D341Med (cell line): Measurements from ENCODE around the gene OXT.
"Not testable (repeated sequence)": the region's sequence is repeated elsewhere in the genome, so short reads cannot be mapped to it uniquely, and the experiment has no call there.

Experiments used
- DNase-seq: peaks from one replicate; pipeline ENCODE4 v3.0.0; 2012; ENCODE audit warnings: low spot score

OXT gene

GRCh38 chr20:3047486-3048419 lies 23.7 kb upstream of the OXT start:
- no peak for DNase-seq

DNA sequence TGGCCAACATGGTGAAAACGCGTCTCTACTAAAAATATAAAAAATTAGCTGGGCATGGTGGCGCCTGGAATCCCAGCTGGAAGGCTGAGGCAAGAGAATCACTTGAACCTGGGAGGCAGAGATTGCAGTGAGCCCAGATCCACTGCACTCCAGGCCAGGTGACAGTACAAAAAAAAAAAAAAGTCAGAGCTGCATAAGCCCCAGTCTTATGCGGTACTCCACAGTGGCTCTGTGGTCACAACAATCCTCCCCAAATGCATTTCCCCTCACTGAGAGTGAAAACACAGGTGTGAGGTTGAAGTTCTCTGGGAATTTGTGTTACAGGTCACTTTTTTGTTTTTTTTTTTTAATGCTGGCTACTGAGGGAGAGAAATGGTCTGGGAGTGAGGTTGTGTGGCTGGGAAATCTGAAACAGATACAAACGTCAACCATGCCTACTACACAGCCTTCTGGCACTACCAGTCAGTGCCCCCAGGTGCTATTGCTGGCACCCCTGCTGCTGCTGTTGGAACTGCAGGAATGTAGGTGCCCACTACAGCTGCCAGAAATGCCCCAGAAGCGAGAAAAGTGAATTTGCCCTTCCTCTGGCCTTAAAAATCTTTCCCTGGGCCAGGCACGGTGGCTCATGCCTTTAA lies 19.9 kb upstream of the OXT start:
- peak; percentile 40 for DNase-seq

- peak; percentile 5 for DNase-seq
These were observed 11.9 kb upstream of the OXT start for GRCh38 chr20:3059489-3059888.

DNA sequence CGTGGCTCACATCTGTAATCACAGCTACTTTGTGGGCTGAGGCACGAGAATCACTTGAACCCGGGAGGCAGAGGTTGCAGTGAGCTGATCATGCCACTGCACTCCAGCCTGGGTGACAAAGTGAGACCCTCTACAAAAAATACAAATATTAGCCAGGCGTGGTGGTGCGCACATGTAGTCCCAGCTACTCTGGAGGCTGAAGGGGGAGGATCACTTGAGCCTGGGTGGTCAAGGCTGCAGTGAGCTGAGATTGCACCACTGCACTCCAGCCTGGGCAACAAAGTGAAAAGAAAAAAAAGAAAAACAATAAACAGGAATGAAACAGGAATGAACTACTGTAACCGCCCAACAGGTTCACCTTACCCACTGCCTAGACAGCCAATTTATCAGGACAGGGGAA lies 7.3 kb upstream of the OXT start:
- not testable (repeated sequence) for DNase-seq

DNA sequence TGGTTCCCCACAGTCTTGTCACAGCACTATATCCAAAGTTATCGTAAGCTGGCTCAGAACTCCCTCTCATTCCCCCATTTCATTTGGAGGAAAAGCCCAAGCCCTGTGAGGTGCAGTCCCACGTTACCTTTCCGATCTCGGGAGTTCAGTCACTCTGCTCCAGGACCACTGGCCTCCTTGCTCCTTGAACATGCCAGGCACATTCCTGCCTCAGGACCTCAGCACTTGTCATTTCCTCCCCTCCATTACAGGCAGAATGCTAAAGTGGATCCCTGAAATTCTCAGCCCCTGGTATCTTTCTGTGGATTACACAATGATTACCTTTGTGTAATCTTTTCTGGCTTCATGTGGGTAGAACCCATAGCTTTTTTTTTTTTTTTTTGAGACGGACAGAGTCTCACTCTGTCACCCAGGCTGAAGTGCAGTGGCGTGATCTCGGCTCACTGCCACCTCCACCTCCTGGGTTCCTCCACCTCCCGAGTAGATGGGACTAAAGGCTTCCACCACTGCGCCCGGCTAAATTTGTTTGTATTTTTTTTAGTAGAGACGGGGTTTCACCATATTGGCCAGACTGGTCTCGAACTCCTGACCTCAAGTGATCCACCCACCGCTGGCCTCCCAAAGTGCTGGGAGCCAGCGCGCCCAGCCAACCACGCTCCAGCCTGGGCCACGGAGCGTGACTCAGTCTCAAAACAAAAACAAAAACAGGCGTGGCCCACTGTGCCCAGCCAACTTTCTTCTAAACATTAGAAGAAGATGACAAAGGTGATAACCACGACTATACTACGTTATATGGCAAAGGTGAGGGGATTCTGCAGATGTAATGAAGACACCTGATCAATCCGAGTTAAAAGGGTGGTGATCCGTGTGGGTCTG lies 4.0 kb upstream of the OXT start:
- peak; percentile 4 for DNase-seq

DNA sequence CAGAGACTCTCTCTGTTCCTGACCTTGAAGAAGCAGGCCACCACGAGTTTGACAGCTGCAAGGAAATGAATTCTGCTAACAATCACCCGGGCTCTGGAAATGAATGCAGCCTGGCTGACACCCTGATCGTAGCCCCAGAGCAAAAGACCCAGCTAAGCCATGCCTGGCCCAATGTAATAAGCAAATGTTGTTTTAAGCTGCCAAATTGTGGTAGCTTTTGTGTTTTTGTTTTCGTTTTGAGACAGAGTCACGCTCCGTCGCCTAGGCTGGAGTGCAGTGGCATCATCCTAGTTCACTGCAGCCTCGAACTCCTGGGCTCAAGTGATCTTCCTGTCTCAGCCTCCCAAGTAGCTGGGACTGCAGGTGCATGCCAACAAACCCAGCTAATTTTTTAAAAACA lies 3.3 kb upstream of the OXT start:
- DNase-seq, result no peak

DNA sequence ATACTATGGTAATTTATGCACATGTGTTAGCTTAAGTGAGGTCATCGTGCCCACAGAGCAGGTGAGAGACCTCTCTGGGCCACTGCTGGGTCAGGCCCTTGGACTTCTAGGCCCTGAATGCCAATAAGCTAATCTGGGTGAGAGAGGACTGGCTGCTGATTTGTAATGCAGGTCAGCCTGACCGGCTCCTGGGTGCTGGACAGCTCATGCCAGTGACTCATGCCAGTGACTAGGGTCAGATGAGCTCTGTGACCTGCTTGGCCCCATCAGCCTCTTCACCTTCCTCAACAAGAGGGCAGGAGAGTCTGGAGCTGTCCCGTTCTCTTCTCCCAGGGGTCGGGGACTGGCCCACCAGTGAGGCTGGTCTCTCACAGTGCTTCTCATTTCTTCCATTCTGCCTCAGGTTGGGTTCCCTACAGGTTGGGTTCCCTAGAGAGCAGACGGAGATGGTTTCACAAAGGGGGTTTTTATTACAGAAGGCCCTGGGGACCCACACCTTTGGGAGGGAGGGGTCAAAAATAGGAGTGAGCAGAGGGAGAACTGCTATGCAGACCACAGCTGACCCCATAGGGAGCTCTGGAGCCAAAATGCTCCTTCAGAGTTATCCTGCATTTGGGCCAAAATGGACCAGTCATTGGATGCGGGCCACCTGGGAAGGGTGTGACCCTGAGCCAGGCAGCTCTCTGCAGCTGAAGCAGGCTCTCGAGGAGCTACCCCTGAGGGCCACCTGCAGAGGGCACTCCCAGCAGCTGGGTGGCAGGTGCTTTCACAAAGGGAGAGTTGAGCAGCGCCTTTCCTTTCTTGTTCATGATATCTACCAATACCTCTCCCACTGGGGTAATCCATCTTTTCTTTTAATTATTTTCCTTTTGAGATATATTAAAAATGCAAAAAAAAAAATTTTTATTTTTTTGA lies 2.2 kb upstream of the OXT start:
- peak; percentile 52 for DNase-seq

DNA sequence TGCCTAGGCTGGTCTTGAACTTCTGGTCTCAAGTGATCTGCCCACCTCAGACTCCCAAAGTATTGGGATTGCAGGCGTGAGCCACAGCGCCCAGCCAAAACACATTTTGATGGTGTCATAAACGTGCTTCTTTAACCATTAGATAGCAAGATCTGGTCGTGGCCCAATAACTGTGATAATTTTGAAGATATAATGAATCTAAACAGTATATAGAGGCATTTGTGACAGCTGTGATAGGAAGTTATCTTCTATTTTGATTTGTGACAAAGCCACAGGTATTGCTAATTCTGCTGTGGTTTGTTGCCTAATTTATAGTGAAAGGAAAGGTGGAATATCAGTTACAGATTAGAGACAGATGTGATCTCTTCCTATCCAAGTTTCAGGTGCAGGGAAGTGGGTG lies 695 bp upstream of the OXT start:
- DNase-seq, result no peak

DNA sequence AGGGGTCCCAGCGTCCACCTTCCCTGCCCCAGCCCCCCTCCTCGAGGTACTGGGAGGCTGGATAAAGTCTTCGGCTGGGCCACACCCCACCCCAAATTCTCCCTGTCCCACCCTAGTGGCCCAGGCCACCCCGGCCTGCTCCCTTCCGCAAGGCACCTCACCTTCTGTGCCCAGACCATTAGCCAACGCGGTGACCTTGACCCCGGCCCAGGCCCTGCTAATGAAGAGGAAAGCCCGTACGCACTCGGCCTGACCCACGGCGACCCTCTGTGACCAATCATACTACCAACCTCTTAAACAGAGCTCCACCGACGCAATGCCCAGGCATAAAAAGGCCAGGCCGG lies 182 bp upstream of the OXT start:
- DNase-seq, result no peak

- DNase-seq, result no peak
These were observed 1.3 kb downstream of the OXT start for GRCh38 chr20:3072530-3073250.

- not testable (repeated sequence) for DNase-seq
These were observed 1.8 kb downstream of the OXT start for GRCh38 chr20:3073251-3073643.

- no peak for DNase-seq
These were observed 3.4 kb downstream of the OXT start for GRCh38 chr20:3074812-3075211.

DNA sequence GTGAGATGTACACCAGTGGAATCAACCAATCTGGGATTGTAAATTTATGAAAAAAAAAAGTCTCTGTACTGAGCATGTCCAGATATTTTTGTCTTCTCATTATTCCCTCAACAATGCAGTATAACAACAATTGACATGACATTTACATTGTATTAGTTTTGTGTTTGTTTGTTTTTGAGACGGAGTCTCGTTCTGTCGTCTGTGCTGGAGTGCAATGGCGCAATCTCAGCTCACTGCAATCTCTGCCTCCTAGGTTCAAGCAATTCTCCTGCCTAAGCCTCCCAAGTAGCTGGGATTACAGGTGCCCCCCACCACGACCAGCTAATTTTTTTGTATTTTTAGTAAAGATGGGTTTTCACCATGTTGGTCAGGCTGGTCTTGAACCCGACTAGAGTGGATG lies 3.9 kb downstream of the OXT start:
- DNase-seq, result not testable (repeated sequence)

DNA sequence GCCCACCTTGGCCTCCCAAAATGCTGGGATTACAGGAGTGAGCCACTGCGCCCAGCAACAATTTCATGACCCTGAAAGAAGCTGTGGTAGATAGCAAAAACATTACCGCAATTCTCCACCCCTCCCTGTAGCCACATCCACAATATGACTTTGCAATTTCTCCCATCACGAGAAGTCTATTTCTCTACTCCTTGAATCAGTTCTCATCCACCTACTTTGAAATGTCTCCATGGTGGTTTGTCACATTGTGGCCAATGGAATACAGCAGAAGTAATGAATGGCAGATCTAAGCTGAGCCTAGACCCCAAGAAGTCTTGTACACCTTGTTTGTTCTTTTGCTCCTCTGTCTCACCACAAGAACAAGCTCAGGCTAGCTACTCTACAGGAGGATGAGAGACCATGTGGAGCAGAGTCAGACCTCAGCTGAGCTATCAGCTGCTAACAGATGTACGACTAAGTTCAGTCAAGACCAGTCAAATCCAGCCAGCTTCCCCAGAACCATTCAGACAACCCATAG lies 6.3 kb downstream of the OXT start:
- no peak for DNase-seq

DNA sequence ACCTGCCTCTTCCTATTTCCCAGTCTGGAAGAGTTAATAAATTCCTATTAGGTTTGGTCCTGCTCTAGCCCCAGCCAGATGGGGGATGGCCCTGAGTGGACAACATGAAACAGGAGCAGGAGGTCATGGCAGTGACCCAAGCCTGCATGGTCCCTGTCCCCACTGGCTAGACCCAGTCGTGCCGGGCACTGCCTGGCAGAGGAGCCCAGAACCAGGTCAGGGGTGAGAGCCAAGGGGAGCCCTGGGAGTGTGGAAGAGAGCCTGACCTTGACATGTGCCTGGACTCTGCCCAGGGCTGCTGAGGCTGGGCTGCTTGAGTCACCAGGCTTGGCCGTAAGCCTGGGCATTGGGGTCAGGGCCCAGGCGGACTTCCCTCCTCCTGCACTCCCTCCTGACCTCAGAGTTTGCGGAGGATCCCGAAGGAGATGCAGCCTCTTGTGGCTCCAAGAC lies 9.5 kb downstream of the OXT start:
- peak; percentile 34 for DNase-seq

DNA sequence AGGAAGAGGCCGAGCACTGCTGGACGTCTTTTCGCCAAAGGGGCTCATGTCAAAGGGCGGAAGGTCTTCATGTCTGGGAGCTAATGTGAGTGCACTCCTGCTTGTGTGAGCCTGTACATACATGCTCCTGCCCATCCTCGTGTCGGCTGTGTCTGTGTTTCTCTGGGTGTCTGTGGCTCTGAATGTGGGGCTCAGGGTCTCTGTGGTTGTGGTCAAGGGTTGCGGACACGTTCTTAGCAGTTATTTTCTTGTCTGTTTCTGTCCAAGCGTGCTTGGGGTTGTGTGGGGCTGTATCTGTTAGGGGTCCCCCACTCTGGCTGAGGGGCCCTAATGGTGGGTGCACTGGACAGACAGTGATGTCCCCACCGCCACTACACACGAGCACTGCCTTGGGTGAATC lies 10.2 kb downstream of the OXT start:
- peak; percentile 32 for DNase-seq

DNA sequence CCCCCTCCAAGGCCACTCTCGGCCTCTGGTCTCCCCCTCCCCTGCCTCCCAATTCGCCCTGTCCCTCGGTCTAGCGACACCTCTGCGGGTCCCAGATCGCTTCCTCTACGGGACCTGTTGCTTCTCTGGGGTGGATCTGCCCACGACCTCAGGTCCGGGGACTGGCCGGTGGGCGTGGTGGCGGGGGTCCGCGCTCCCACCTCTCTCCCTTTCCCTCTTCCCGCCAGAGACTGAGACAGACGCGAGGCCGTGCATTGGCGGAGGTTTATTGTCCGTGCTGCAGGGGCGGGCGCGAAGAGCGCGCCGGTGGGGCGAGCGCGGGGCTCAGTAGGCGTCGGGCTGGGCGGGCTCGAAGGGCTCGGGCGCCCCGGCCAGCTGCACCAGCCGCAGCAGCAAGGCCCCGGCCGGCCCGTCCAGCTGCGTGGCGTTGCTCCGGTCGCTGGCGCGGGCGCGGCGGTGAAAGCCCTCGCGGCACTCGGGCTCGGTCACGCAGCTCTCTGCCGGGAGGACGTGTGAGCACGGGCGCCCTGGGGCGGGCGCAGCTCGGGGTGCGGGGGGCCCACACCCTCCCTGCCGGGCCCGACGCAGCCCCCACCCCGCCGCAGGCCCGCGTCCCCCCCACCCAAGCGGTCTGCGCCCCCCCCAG lies 11.0 kb downstream of the OXT start:
- peak; percentile 71 for DNase-seq

DNA sequence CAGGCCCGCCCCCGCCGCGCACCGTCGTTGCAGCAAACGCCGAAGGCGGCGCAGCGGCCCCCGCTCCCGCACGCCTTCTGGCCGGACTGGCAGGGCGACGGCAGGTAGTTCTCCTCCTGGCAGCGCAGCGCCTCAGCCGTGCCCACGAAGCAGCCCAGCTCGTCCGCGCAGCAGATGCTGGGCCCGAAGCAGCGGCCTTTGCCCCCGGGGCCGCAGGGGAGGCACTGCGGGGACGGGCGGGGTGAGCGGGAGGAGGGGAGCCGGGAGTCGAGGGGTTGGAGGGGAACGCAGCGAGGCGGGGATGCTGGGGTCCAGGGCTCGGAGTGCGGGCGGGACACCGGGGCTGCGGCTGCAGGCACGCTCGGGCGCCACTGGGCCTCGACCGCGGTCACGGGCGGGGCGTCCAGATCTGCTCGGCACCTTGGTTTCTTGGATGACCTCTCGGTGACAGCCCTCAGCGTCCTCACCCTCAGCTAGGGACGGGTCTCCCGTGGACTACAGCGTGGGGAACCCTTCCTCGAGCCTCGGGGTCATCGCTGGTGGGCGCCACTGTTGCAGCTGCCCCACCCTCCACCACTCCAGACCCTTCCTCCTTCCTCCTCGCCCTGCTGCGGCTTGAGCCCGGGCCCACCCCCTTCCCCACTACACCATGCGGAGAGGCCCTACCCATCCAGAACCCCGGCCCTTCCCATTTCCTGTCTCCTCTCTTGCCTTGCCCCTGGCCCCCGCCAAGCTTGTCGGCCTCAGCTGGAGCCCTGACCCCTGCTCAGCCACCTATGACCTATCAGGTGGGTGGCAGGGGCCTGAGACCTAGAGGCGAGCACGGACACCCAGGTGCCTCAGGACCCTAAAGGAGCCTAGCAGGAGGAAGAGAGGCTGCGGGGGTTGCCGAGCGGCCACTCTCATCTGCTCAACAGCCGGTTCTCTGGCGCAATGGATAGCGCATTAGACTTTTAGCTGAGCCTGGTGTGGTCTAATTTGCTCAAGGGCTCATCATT lies 11.8 kb downstream of the OXT start:
- peak; percentile 60 for DNase-seq
